Activated CD4-positive, alpha-beta T cell treated with anti-CD3 and anti-CD28 coated beads for 1 hour (primary cell): ENCODE results near the gene NDUFV3.
"Not testable (repeated sequence)": the region's sequence is repeated elsewhere in the genome, so short reads cannot be mapped to it uniquely, and the experiment has no call there.

Experiments used
- DNase-seq: peaks from one replicate; pipeline ENCODE4 v3.0.0-alpha.2; 2020

The NDUFV3 gene

GRCh38 chr21:42857216-42857615 is 35.9 kb upstream of the NDUFV3 start:
- no peak for DNase-seq

GRCh38 chr21:42858185-42858847 is 34.8 kb upstream of the NDUFV3 start:
- no peak for DNase-seq

- no peak for DNase-seq
Observed at GRCh38 chr21:42858957-42859890, 33.9 kb upstream of the NDUFV3 start.

- no peak for DNase-seq
Observed at GRCh38 chr21:42859891-42860230, 33.2 kb upstream of the NDUFV3 start.

- no peak for DNase-seq
Observed at GRCh38 chr21:42860345-42860744, 32.8 kb upstream of the NDUFV3 start.

- no peak for DNase-seq
Observed at GRCh38 chr21:42861311-42861847, 31.7 kb upstream of the NDUFV3 start.

GRCh38 chr21:42861848-42862400 is 31.2 kb upstream of the NDUFV3 start:
- no peak for DNase-seq

GRCh38 chr21:42862774-42863503 is 30.2 kb upstream of the NDUFV3 start:
- no peak for DNase-seq

- no peak for DNase-seq
Observed at GRCh38 chr21:42863504-42863870, 29.6 kb upstream of the NDUFV3 start.

- DNase-seq: no peak
Observed at GRCh38 chr21:42864286-42864685, 28.8 kb upstream of the NDUFV3 start.

- no peak for DNase-seq
Observed at GRCh38 chr21:42864815-42865775, 28.0 kb upstream of the NDUFV3 start.

- no peak for DNase-seq
Observed at GRCh38 chr21:42865776-42866160, 27.3 kb upstream of the NDUFV3 start.

- DNase-seq: no peak
Observed at GRCh38 chr21:42868196-42868595, 24.9 kb upstream of the NDUFV3 start.

- DNase-seq: no peak
Observed at GRCh38 chr21:42873096-42873495, 20.0 kb upstream of the NDUFV3 start.

GRCh38 chr21:42875811-42876210 is 17.3 kb upstream of the NDUFV3 start:
- DNase-seq: not testable (repeated sequence)

GRCh38 chr21:42878678-42878992 is 14.5 kb upstream of the NDUFV3 start:
- no peak for DNase-seq

GRCh38 chr21:42878993-42879787 is 13.9 kb upstream of the NDUFV3 start, which contains the start of gene WDR4:
Gene WDR4 (minus strand): TSS chr21:42879539. CDS start chr21:42879495, 44 bp downstream.
- DNase-seq: peak; percentile 99

- DNase-seq: no peak
Observed at GRCh38 chr21:42880352-42880751, 12.8 kb upstream of the NDUFV3 start.

GRCh38 chr21:42883921-42884320 is 9.2 kb upstream of the NDUFV3 start:
- no peak for DNase-seq

- DNase-seq: no peak
Observed at GRCh38 chr21:42887326-42887725, 5.8 kb upstream of the NDUFV3 start.

GRCh38 chr21:42892582-42892930 is 553 bp upstream of the NDUFV3 start:
- DNase-seq: no peak
